DMS153 treated with DMSO at 0.1 percent for 48 hours (cell line): Measurements from ENCODE around the gene CDK3.
A peak's percentile ranks its signal among the peaks of the same experiment; 100 is the strongest.

Source experiments
- DNase-seq: peaks from one replicate; lab custom pipeline; 2025; ENCODE audit not compliant: unreplicated experiment; lab: John Stamatoyannopoulos, UW

The CDK3 gene

DNA sequence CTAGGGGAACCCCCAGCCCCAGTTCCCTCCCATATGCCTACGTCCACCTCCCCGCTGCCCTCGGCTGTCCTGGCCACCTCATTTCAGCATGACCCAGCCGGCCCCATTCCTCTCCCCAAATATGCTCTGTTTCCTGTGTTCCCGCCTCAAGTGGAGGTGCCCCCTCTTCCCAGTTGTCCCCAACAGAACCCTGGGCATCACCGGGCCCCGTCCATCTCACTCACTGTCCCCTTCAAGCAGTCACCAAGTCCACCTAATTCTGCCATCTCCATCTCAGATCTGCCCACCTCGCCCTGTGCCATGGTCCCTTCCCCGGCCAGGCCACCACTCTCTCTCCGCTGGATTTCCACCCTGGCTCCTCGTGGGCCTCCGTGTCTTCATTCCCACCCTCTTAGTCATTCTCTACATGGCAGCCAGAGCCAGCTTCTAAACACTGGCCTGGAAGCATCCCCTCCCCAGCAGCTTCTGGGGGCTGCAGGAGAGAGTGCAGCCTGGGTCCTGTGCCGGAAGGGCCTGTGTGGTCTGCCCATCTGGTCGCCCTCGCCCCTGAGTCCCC, 12.8 kb downstream of the CDK3 start:
- DNase-seq: no peak

DNA sequence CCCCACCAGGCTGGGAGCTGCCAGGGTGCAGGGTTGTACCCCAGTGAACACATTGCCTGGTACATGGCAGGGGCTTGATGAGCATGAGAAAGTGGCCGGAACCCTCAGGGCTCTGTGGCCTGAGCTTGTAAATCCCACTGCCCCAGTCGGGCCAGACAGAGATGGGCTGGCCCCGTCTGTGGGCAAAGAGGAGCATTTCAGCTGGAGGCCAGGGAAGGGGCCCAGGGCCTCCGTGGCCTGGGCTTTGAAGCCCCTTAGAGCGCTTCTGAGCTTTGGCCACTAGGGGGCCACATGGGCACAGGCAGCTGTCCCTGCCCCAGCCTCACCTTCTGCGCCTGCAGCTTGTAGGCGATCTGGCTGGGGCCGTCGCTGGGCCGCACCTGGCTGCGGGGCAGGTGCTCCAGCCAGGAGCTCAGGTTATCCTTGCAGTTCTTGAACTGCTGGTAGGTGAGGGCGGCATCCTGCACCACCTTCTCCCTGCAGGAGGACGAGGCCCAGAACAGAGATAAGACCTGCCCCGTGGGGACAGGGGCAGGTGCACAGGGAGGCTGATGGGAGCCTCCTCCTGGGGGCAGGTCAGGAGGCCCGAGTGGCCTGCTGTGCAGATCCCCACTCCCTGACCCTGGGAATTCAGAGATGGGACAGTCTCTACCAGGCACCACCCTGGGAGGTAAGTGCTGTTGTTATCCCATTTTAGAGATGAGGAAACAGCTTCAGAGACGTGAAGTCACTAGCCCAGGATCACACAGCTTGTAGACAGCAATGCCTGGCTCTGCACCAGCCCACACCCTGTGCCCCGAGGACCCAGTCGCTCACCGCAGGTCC, 13.7 kb downstream of the CDK3 start:
- DNase-seq: peak; percentile 79

DNA sequence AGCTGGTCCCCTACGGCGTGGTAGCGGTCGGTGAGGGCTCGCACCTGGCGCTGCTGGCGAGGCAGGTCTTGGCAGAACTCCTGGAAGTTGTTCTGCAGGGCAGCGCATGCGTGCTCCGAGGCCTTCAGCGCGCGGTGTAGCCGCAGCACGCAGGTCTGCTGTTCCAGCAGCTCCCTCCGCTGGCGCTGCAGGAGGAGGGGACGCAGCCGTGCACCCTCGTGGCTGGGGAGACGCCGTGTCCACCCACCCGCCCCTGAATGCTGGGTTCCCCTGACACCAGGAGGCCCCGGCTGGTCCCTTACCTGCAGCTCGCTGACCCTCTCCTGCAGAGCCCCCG, 14.2 kb downstream of the CDK3 start:
- DNase-seq: peak; percentile 35

DNA sequence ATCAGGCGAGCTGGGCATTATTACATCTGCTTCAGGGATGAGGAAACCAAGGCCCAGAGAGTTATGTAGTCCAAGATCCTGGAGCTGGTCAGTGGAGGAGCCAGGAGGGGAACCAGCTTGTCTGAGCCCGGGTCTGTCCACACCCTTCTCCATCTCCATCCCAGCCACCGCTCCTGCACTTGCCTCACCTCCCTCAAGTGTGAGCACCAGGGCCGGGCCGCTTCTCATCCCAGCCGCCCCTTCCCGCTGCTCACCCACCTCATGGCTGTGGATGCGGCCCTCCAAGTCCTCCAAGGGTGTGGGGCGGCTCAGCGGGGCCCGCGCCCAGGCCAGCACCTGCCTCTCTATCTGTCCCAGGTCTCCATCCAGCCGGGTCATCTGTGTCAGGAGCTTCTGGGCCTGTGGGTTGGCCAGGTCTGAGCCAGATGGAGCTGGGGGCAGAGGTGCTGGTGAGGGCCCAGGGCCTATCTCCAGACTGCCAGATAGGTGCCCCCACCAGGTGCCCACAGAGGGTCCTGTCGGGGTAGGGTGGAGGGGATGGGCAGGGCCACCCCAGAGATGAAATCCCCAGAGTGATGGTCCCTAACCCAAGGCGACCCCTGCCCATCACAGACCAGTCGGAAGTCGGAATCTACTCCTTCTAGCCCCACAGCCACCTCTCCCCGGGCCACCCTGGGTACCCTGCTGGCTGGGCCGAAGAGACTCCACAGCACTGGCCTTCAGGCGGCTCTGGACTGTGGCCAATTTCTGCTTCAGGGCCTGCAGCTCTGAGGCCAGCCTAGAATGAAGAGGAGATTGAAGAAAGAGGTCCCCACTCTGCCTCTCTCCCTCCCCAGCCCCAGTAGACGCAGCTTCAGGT, 17.1 kb downstream of the CDK3 start:
- DNase-seq: no peak

DNA sequence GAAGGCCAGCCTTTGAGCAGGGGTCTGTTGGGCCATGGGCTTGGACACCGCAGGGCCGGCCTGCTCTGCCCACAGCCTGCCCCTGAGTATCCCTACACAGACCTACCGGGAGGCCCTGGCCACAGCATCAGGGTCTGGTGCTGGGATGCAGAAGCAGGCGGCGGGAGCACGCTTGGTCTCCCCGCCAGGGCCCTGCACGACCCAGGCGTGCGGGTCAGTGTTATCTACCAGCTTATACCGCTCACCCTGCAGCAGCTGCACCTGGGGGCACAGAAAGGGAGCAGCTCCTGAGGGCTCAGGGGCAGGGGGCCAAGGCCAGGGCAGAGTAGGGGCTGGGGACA, 17.7 kb downstream of the CDK3 start:
- DNase-seq: no peak

DNA sequence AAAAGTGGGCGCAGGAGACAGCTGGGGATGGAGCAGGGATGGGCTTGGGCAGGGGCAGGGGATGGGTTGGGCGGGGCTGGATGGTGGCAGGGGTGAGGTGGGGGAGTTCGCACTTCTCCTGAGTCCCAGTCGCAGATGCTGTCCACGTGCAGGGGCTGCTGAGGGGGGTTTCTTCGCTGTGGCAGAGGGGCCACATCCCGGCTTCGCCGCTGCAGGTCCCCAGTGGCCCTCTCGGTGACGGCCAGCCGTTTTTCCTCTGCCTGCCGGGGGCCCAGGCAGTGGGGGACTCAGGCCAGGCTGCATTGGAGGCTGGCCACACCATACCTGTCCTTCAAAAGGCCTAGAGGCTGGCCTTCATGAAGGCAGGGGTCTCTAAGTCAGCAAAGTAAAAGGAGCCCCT, 18.1 kb downstream of the CDK3 start:
- no peak for DNase-seq

DNA sequence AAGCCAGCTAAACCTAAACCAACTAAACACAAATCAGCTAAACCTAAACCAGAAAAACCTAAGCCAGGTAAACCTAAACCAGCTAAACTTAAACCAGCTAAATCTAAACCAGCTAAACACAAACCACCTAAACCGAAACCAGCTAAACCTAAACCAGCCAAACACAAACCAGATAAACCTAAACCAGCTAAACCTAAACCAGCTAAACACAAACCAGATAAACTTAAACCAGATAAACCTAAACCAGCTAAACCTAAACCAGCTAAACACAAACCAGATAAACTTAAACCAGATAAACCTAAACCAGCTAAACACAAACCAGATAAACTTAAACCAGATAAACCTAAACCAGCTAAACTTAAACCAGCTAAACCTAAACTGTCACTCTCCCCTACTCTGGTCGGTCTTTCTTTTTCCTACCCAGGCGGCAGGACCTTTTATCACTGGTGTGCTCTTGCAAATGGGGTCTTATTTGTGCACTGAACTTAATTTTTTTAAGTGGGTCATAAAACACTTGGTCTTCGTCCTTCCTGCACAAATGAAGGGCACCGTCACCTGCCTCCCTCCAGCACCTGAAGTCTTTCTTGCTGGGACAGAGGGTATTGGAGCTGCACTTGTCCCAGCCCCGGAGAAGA, 19.3 kb downstream of the CDK3 start:
- no peak for DNase-seq

DNA sequence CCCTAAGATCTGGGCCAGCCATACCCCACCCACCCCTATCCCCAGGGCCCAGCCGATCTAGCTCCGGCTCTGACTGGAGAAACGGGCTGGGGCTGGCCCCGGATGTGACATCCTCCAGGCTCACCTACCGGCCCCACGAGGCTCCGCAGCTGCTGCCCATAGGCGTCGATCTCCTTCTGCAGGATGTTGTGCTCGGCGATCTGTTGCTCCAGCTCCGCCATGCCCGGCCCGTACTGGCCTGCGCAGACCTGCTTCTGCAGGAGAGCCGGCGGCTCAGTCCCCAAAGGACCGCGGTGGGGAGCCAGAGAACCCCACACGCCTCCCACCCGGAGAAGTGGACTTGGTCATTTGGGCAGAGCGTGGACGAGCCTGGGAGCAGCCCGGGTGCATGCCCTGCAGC, 21.6 kb downstream of the CDK3 start:
- peak; percentile 32 for DNase-seq

DNA sequence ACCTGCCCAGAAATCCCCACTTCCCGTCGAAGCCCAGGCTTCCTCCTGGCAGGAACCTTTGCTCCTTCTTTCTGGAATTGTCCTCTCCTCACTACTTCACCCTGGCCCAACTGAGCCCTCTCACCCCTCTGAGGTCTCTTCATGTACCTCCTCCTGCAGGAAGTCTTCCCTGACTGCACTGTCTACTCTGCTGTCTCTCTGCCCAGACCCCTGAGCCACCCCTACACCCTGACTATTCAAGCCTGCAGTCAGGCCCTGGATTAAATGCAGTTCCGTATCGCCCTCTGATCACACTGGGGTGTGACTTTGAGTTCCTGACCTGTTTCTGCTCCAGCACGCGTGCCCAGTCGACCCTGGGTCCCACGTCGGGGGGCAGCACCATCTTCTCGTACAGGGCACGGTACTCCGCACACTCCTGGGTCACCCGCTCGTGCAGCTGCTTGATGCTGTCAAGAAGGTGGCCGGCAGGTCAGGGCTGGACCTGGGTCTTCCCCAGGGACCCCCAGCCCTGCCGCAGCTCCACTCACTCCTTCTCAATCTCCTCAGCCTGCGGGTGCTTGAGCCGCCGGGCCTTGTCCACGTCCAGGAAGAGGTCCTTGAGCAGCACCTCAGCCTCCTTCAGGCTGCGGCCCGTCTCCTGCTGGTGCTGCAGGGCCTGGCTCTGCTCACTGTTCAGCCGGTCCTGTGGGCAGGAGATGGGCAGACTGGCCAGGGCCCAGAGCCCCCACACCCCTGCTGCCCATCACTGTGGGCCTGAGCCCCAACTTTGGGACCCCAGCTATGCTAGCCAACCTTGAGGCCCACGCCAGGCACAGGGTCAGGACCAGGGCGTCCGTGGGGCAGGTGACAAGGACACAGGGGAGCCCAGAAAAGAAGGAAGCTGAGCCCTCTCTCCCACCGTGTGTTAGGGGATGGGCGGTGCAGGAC, 22.6 kb downstream of the CDK3 start:
- no peak for DNase-seq

DNA sequence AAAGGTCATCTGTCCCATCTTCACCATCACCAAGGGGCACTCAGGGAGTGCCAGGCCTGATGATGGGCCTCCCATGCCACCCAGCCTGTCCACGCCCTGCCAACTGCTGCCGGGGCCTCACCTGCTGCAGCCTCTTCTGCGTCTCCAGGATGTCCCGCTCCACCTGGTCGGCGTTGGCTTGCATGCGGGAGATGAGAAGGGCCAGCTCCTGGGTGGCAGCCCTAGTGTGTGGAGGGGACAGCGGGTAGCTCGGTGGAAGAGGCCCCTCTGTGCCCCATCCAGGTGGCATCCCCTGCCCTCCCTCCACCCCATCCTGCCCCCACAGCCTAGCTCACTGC, 23.2 kb downstream of the CDK3 start:
- no peak for DNase-seq

DNA sequence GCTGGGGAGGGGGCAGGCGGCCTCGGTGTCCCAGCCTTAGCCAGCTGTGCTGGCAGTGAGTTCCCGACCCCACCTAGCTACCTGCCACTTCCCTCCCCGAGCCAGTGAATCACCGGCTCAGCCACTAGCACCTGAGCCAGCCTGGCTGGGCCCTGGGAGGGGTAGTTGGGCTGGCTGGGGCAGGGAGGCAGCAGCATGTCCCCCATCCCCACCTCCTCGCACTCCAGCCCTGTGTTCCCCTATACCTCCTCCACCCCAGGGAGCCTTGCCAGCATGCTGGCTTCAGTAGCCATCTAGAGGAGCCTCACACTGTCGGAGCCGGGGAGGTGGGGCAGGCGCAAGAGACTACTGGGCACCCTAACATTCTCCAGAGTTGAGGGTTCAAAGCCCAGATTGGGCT, 23.7 kb downstream of the CDK3 start:
- DNase-seq: no peak

DNA sequence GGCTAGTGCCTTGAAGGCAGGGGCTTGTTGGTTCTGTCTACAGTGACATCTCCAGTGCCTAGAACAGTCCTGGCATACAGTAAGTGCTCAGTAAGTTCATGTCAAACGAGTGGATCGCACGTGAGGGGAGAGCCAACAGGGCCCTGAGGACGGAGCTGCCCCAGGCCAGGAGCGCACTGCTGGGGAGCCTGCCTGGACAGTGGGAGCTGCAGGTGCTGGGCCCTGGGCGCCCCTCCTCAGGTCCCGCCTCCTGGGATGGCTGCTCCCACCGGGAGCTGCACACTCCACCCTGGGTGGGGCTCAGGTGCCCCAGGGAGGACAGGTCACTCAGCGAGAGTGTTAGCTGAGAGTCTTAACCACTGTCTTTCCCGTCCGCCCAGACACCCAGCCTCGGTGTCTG, 24.6 kb downstream of the CDK3 start:
- no peak for DNase-seq

DNA sequence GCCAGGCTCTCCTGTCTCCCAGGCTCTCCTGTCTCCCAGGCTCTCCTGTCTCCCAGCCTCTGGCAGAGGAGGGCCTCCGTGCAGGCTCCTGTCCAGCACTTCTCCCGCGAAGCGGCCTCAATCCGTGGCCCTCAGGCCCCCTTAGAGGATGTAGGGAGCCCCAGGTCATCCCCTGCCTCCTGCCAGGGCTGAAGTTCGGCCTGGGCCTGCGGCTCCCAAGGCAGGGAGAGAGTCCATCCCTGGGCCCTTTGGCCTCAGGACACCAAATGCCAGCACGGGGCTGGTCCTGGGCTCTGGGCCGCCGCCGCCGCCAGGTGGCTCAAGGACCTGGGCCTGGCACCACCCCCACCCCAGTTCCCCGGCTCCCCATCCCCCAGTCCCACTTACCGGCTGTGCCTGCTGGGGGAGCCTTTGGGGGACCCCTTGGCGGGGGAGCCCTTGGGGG, 26.1 kb downstream of the CDK3 start:
- DNase-seq: no peak

DNA sequence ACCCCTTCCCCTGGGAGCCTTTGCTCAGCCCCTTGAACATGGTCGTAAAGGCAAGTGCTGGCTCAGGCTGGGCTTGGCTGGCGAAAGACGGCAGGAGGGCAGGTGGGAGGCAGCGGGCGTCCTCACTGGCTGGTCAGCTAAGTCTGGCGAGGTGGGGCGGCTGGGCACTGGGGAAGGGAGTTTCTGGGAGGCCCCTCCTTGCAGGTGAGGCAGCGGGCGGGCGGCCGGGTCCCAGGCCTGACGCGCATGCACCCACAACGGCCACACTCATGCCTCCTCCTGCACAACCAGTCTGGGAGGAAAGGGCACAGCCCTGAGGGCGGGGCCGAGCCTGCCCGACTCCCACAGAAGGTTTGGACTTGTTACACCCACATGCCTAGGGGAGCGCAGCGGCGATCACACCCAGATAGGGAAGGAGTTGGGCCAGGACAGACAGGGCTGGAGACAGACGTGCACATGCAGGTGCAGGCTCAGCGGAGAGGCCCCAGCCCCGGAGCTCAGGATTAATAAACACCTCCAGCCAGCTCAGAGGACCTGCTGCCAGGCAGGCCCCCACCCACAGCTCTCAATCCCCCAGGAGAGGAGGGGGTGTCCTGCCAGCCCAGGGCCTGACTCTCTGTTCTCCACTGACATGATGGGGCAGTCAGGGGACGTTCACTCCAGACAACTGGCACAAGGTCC, 26.6 kb downstream of the CDK3 start, which contains the start of gene EVPL:
TSS of gene EVPL (minus strand) at position 148 of the 681 bp plus-strand sequence. CDS start at position 40, 108 bp downstream.
- no peak for DNase-seq

DNA sequence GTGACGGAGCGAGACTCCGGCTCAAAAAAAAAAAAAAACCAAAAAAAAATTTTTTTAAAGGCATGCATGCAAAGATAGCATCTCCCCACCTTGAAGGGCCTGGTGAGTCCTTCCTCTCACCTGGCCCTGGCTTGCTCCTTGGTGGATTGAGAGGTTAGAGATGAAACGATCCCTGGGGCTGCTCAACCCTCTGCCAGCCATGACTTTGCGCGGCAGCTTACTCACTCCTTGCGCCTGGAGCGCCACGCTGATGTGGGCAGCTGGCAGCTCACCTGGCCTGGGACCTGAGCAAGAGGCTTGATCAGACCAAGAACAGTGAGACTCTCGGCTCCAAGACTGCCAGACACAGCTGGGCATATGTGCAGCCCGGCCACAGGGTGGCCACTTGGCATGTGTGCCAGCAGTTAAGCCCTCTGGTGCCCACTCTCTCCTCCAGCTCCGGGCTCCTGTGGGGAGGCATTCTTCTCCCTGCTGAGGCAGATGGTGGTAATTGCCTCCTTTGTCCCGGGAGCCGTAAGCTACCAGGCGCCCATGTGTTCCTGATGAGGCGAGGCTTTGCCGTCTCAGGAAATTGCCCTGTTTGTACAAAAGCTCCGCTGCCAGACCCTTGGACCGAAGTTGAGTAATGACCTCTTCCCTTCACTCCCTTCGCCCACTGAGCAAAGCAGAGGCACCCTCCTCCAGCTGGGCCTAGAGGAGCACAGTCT, 31.6 kb downstream of the CDK3 start:
- DNase-seq: peak; percentile 8

DNA sequence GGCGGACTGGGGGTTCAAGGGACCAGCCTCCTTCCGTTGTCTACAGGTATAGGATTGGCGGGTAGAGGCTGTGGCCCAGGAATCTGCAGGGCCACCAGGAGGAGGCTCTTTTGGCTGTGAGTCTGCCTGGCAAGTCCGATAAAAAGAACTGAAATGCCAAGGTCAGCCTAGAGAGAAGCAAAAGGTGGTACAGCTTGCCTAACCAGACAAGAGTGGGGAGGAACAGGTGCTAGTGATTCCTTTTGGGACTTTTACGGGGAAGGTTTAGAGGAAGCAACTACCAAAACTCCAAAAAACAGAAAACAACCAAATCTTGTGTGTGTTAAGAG, 32.1 kb downstream of the CDK3 start:
- no peak for DNase-seq

DNA sequence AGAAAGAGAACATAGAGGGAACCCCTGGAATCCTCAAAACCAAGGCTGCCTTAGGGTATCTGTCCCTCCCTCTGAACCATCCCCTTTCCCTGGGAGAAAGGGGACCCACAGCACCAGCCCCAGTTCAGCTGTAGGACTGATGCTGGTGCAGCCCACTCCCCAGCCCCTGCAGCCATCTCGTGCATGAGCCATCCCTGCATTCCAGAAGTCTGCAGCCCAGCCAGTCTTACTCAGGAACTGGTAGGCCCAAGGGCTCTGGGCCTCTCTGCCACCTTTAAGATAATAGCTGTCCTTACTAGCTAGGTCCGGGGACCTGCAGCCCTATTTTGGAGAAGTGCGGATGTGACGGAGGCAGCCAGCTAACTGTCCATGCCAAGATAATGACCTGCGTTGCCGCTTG, 32.5 kb downstream of the CDK3 start:
- DNase-seq: no peak

DNA sequence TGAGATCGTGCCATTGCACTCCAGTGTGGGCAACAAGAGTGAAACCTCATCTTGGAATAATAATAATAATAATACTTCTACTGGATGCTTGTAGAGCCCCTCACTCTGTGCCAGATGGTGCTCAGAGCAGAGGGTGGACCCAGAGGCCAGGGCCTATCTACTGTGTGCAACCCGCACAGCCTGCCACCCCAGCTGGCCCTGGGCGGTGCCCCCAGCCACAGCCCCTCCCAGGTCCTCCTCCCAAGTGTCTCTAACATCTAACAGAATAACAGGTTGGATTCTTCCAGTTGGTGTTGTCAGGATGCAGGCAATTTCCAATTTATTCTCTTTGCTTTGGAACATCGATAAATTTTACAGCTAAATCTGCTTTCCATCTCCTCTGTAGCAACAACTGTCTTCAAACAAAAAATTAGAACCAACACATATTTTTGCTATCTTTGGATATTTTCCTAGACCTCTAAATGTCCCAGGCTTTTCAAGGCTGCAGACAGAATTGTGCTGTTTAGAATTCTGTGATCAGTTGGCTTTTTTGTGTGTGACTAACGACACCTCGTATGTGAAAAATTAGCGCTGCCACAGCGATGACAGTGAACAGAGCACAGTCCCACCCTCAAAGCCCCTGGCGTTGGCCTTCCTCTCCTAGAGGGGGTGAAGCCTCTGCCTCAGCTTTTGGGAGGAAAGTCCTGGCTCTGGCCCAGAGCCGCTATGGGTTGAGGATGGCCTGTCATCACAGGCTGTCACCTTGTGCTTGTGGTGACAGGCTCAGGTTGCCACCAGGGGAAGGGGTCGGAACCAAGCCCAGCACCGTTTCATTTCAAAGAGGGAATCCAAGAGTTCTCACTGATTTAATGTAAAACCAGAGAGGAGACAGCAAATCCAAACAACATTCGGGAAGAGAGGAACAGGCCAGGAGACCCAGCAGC, 34.0 kb downstream of the CDK3 start:
- no peak for DNase-seq
